ENCODE measurements around the gene MPV17L.
"Not testable (repeated sequence)": the region's sequence is repeated elsewhere in the genome, so short reads cannot be mapped to it uniquely, and the experiment has no call there.

The MPV17L gene

DNA sequence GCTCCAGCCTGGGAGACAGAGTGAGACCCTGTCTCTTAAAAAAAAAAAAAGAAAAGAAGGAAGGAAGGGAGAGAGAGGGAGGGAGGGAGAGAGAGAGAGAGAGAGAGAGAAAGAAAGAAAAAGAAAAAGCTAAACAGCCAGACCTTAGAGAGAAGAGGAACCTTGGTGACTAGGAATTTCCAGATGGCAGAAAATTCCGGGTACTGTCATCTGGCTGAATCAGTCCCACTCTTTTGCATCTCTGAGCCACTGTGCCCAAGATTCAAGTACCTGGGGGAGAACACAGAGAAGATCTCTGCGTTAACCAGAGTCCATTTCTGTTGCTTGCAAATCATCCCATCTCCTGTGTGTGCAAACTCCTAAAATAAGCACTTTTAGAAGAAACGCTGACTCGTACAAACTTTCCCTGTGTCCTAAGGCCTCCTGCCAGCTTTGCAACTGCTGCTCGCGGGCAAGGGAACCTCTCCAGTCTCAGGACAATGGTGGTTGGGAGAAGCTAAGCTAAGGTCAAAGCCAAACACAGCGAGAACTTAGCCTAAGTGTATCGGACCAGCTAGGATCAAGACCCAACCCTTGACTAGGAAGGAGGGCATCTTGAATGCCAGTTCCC lies 56.8 kb downstream of the MPV17L start:
- DNase-seq (ENCODE audit: low spot score), result no peak

DNA sequence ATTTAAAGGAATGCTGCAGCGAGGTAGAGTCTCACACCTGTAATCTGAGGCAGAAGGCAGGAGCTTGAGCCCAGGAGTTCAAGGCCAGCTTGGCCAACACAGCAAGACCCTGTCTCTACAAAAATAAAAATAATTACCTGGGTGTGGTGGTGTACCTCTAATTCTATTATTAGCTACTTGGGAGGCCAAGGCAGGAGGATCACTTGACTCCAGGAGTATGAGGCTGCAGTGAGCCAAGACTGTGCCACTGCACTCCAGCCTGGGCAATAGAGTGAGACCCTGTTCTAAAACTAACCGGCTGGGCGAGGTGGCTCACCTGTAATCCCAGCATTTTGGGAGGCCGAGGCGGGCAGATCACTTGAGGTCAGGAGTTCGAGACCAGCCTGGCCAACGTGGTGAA lies 57.7 kb downstream of the MPV17L start:
- not testable (repeated sequence) for DNase-seq (ENCODE audit: low spot score)

DNA sequence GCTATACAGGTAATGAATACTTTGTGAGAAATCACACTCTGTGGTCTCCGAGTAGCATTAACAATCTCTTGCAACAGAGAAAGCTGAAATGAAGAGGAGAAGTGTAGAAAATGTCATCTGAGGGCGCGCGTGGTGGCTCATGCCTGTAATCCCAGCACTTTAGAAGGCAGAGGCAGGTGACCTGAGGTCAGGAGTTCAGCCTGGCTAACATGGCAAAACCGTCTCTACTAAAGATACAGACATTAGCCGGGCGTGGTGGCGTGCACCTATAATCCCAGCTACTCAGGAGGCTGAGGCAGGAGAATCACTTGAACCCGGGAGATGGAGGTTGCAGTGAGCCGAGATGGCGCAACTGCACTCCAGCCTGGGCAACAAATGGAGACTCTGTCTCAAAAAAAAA lies 59.4 kb downstream of the MPV17L start:
- not testable (repeated sequence) for DNase-seq (ENCODE audit: low spot score)

DNA sequence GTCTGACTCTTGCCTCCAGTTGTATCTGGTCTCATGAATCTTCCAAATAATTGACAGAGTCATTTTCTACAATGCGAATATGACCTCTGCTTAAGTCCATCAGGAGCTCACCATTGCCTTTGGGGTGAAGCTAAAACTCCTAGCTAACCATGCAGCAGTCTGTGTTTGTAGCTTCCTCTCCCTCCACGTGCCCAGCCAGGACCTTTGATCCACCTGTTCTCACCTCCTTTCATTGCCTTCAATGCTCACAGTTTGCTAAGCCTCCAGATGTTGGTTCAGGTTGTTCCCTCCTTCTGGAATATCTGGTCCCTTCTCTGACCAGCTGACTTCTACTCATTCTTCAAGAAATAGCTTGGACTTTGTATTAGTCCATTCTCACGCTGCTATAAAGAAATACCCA lies 61.8 kb downstream of the MPV17L start:
- DNase-seq (ENCODE audit: low spot score), result no peak

DNA sequence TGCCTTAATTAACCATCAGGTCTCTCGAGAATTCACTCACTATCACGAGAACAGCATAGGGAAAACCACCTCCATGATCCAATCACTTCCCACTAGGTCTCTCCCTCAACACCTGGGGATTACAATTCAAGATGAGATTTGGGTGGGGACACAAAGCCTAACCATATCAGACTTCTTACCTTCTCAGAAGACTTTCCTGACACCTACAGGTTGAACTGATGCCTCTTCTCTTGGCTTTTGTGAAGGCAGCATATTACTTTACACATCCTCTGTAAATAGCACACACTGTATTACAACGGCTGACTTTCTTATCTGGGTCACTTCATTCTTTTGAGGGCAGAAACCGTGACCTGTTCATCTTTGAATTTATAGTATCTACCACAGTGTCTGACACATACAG lies 62.4 kb downstream of the MPV17L start:
- DNase-seq (ENCODE audit: low spot score), result no peak

DNA sequence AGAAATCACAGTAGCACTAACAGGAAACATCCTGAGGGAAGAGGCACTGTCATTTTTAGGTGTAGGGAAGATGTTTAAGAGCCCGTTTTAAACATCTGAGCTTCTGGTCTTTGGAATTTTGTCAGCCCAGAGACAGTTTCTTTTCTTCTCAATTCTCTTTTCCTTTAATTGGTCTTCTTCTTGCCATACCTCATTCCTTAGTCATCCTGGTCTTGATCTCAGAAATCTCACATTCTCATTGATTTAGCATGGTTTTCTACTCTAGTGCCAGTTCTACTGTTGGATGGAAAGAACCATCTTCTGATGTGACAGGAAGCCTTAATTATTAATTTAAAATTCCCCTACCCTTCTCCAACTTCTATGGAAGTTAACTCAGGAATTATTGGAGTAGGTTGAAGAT lies 64.2 kb downstream of the MPV17L start:
- DNase-seq (ENCODE audit: low spot score), result no peak

DNA sequence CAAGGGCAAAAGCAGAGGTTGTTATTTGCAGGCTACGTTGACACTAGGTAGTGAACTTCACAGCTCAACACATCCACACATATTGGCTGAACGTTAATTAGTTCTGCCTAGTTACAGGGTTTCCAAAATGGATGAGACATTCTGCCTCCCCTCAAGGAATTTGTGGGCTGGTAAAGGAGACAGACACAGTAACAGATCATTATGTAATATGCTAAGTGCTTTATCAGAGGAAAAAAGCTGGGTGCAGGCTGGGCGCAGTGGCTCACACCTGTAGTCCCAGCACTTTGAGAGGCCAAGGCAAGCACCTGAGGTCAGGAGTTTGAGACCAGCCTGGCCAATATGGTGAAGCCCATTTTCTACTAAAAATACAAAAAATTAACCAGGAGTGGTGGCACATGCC lies 65.0 kb downstream of the MPV17L start:
- DNase-seq (ENCODE audit: low spot score), result no peak

DNA sequence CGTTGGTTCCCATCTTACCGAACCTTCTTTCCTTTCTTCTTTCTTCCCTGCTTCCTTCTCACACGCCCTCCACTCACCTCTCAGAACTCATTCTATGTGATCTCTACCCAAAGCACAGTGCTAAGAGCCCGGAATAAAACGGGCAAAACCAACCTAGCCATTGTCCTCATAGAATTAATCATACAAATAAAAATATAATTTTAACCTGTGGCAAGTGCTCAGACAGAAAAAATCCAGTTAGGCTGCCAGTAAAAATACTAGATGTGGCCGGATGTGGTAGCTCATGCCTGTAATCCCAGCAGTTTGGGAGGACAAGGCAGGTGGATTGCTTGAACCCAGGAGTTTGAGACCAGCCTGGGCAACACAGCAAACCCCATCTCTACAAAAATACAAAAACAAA lies 65.8 kb downstream of the MPV17L start:
- DNase-seq (ENCODE audit: low spot score), result no peak

Measured in ecto neural progenitor cell (in vitro differentiated cells).